Esophagus squamous epithelium (tissue), 5 donors: ENCODE measurements around the gene PRRT1. TPM values are rescaled to one million over a fixed set of nuclear protein-coding genes. Genes with fewer than 3 reads are reported as not detected.
A peak's percentile ranks its signal among the peaks of the same experiment; 100 is the strongest.

ENCODE experiments used
- DNase-seq: peaks from one replicate; lab custom pipeline; 2025; lab: John Stamatoyannopoulos, UW
- H3K27ac ChIP-seq, 4 donors: fragments of 200-600 bp; sonication (generic); one replicate each; pipeline ENCODE4 v1.5.1; 2016 to 2019; ENCODE audit warnings: mild to moderate bottlenecking in 1 of 4
- H3K27me3 ChIP-seq, 4 donors: fragments of 200-600 bp; sonication (generic); 1 replicate in 3 of 4; 2 replicates in 1 of 4; pipeline versions ENCODE4 v1.5.1 to v1.6.0; 2017 to 2021; ENCODE audit warnings: antibody characterized with exemption in 1 of 4
- H3K36me3 ChIP-seq, 3 donors: fragments of 200-600 bp; sonication (generic); one replicate each; pipeline ENCODE4 v1.5.1; 2016 to 2019
- H3K4me1 ChIP-seq, 3 donors: fragments of 200-600 bp; sonication (generic); one replicate each; pipeline ENCODE4 v1.5.1; 2017 to 2019
- H3K4me3 ChIP-seq, 4 donors: fragments of 200-600 bp; sonication (generic); 1 replicate in 3 of 4; 2 replicates in 1 of 4; pipeline ENCODE4 v1.5.1; 2016 to 2019; ENCODE audit warnings: mild to moderate bottlenecking in 2 of 4, moderate library complexity in 1 of 4
- H3K9me3 ChIP-seq, 3 donors: fragments of 200-600 bp; sonication (generic); one replicate each; pipeline ENCODE4 v1.5.1; 2016 to 2019
- POLR2A ChIP-seq, 4 donors: fragments of 450-650 bp; IDR thresholded peaks; one replicate each; pipeline ENCODE4 v1.6.1; 2017; ENCODE audit warnings: antibody characterized with exemption in 4 of 4, mild to moderate bottlenecking in 4 of 4, moderate library complexity in 3 of 4
- WGBS, 2 donors: methylation state at CpG; one replicate each; pipeline ENCODE4 v1.1.5; 2018; 5-methylcytosine and 5-hydroxymethylcytosine counted together
- intact Hi-C: fragments of 100-400 bp; cut with DNase I; formaldehyde crosslinking; loops from one replicate; pipeline ENCODE4 v1.15.0; 2022
- total RNA-seq, 4 donors: library from RNA; depleted of rRNA; stranded (reverse); fragments of >200 nt; gene quantifications; one replicate each; pipeline ENCODE4 v1.1.0, GENCODE V29; 2016
- TF ChIP-seq, protein P1 (sequence below), 6 experiments: fragments of 450-650 bp in 4 of 6; fragments of 200-600 bp in 2 of 6; sonication (generic) in 2 of 6; IDR thresholded peaks; one replicate each; pipeline ENCODE4 v1.5.1; 2016 to 2019; ENCODE audit warnings: antibody characterized with exemption in 6 of 6, mild to moderate bottlenecking in 4 of 6, moderate library complexity in 4 of 6
- donor health status: DM: yes; HTN: yes; CAD: no.

PRRT1 gene
- total RNA-seq, 4 donors from 2014 or later, result 0.35 to 0.87 (median 0.57) TPM; not detected in 1

GRCh38 chr6:32123681-32124080, 28.1 kb downstream of the PRRT1 start:
- H3K27ac ChIP-seq, result no peak overlapping the region
- peaks cover 18 to 56% (median 25%) of the 10 kb centered on the region in 3 donors for H3K4me1 ChIP-seq
- no peak for TF ChIP-seq POLR2A (IDR thresholded peaks at IDR 0.05)
- TF ChIP-seq, protein P1, sequence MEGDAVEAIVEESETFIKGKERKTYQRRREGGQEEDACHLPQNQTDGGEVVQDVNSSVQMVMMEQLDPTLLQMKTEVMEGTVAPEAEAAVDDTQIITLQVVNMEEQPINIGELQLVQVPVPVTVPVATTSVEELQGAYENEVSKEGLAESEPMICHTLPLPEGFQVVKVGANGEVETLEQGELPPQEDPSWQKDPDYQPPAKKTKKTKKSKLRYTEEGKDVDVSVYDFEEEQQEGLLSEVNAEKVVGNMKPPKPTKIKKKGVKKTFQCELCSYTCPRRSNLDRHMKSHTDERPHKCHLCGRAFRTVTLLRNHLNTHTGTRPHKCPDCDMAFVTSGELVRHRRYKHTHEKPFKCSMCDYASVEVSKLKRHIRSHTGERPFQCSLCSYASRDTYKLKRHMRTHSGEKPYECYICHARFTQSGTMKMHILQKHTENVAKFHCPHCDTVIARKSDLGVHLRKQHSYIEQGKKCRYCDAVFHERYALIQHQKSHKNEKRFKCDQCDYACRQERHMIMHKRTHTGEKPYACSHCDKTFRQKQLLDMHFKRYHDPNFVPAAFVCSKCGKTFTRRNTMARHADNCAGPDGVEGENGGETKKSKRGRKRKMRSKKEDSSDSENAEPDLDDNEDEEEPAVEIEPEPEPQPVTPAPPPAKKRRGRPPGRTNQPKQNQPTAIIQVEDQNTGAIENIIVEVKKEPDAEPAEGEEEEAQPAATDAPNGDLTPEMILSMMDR (IDR thresholded peaks at IDR 0.05), result no peak
- intact Hi-C loops, result no loop called here
- H3K4me3 ChIP-seq, result no peak overlapping the region
- 51 to 73% methylated on average over 3 to 4 of the region's 4 CpGs for WGBS, 2 donors
- DNase-seq, result no peak
- peaks cover 14 to 82% (median 51%) of the 10 kb centered on the region in 3 donors for H3K36me3 ChIP-seq
- H3K27me3 ChIP-seq, result no peaks in the 10 kb centered on the region
- H3K9me3 ChIP-seq, result no peaks in the 10 kb centered on the region

GRCh38 chr6:32120573-32121059, 31.1 kb downstream of the PRRT1 start:
- Histone ChIP-seq H3K9me3 (no peaks in the 10 kb centered on the region), H3K4me3 (no peak overlapping the region), H3K27ac (no peak overlapping the region), H3K36me3 (peaks cover 28 to 100% (median 69%) of the 10 kb centered on the region in 3 donors), H3K4me1 (peaks cover 3 to 37% (median 10%) of the 10 kb centered on the region in 3 donors), H3K27me3 (no peaks in the 10 kb centered on the region)
- TF ChIP-seq, protein P1 (IDR thresholded peaks at IDR 0.05), result no peak
- TF ChIP-seq POLR2A (IDR thresholded peaks at IDR 0.05), result no peak
- intact Hi-C loops, result no loop called here
- 89% methylated on average over 6 of the region's 12 CpGs; no CpG with 5 or more reads in 1 of the 2 donors for WGBS, 2 donors
- DNase-seq, result no peak

GRCh38 chr6:32118782-32119628, 32.7 kb downstream of the PRRT1 start:
- Histone ChIP-seq H3K9me3 (no peaks in the 10 kb centered on the region), H3K4me3 (no peak overlapping the region), H3K27me3 (no peaks in the 10 kb centered on the region), H3K27ac (peak overlapping the region; percentile 48 to 67 (median 64)), H3K4me1 (peaks cover 3 to 37% (median 15%) of the 10 kb centered on the region in 3 donors), H3K36me3 (peaks cover 28 to 99% (median 56%) of the 10 kb centered on the region in 3 donors)
- 20 to 26% methylated on average over 16 to 17 of the region's 17 CpGs for WGBS, 2 donors
- intact Hi-C loops, result no loop called here
- TF ChIP-seq, protein P1 (IDR thresholded peaks at IDR 0.05), result peak; percentile 78 to 94 (median 90)
- TF ChIP-seq POLR2A (IDR thresholded peaks at IDR 0.05), result no peak
- DNase-seq, result peak; percentile 34

- Histone ChIP-seq H3K4me3 (no peak overlapping the region), H3K4me1 (peaks cover 5 to 45% (median 30%) of the 10 kb centered on the region in 3 donors), H3K36me3 (peaks cover 28 to 83% (median 50%) of the 10 kb centered on the region in 3 donors), H3K9me3 (no peaks in the 10 kb centered on the region), H3K27me3 (no peaks in the 10 kb centered on the region), H3K27ac (peak overlapping the region in 1 of 4 donors; percentile 62)
- no peak for TF ChIP-seq POLR2A (IDR thresholded peaks at IDR 0.05)
- TF ChIP-seq, protein P1 (IDR thresholded peaks at IDR 0.05), result no peak
- 72 to 82% methylated on average over 7 of the region's 9 CpGs for WGBS, 2 donors
- intact Hi-C loops, result no loop called here
- DNase-seq, result no peak
Measured at GRCh38 chr6:32117461-32117860, 34.3 kb downstream of the PRRT1 start.

- intact Hi-C loops, result no loop called here
- Histone ChIP-seq H3K9me3 (no peaks in the 10 kb centered on the region), H3K36me3 (peaks cover 28 to 75% (median 50%) of the 10 kb centered on the region in 3 donors), H3K4me1 (peaks cover 5 to 53% (median 37%) of the 10 kb centered on the region in 3 donors), H3K27me3 (no peaks in the 10 kb centered on the region), H3K27ac (peak overlapping the region in 1 of 4 donors; percentile 17), H3K4me3 (no peak overlapping the region)
- TF ChIP-seq, protein P1 (IDR thresholded peaks at IDR 0.05), result peak in 4 of 6 experiments; percentile 18 to 42 (median 23)
- TF ChIP-seq POLR2A (IDR thresholded peaks at IDR 0.05), result no peak
- WGBS, 2 donors, result 83 to 86% methylated on average over 5 to 7 of the region's 7 CpGs
- no peak for DNase-seq
Measured at GRCh38 chr6:32116674-32117073, 35.1 kb downstream of the PRRT1 start.
